NOMO-1 treated with dmso at 0.1 percent for 144 hours (cell line): ENCODE results near the gene LLCFC1.
"Not testable (repeated sequence)": the region's sequence is repeated elsewhere in the genome, so short reads cannot be mapped to it uniquely, and the experiment has no call there.

Source experiments
- DNase-seq: peaks from one replicate; lab custom pipeline; 2025; ENCODE audit not compliant: unreplicated experiment; lab: John Stamatoyannopoulos, UW

LLCFC1 gene

GRCh38 chr7:142978402-142978801, 39.1 kb downstream of the LLCFC1 start:
- not testable (repeated sequence) for DNase-seq

DNA sequence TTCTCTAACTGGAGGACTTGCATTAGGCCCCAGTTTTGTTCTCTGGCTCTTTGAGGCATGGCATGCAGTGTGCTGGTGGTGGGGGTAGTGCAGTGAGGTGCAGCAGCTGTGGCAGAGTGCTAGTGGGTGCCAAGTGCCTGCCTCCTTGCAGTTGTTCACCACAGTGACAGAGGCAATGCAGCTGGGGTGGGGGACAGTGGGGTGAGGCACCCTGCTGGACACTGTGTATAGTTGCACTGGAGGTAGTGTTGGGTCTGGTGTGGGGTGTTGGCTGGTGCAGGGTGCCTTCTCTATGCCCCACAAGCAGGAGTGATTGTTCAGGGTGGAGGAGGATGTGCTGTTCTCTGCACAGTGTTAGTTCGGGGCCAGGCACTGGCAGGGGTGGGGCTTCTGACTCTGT, 44.5 kb downstream of the LLCFC1 start:
- no peak for DNase-seq

DNA sequence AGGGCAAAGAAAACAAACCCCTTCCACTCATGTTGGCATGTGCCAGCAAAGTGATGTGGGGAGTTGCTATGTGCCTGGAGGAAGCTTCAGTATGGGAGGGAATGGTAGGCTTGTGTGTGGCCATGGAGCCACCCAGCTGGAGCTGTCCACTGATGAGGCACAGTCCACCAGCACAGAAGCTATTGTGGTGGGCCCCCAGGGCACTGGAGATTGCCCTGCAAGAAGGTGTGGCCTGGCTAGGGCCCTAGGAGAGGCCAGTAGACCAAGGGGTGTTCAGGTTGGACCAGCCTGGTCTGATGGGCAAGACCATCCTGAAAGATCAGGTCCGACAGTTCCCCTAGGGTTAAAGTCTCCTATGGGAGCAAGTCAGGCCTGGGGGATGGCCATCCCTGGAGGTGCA, 45.0 kb downstream of the LLCFC1 start:
- no peak for DNase-seq
